HCT116 (cell line): Measurements from ENCODE around the gene PCMT1. TPM values are rescaled to one million over a fixed set of nuclear protein-coding genes. Genes with fewer than 3 reads are reported as not detected.

Experiments
- ATAC-seq: fragments of 200-7000 bp; cut with Tn5 transposase; 2 replicates; pipeline ENCODE4 v1.9.1; 2020; ENCODE audit warnings: mild to moderate bottlenecking, moderate library complexity
- BruUV-seq: library from RNA; stranded (reverse); fragments of 400-500 nt; replicated peaks from 2 replicates; lab custom pipeline; 2021; lab: Mats Ljungman, UMichigan
- CTCF ChIA-PET: fragments of 300-600 bp; sonication (Branson Sonifier 250); formaldehyde crosslinking; loops from one replicate; lab custom pipeline; 2021; ENCODE audit warnings: antibody characterized with exemption; lab: Charles Lee
- POLR2A ChIA-PET: fragments of 300-600, 350-600 bp; sonication (Branson Sonifier 250); formaldehyde crosslinking; loops from one replicate; lab custom pipeline; 2021; ENCODE audit warnings: antibody characterized with exemption; lab: Charles Lee
- RAD21 ChIA-PET, 2 experiments: fragments of 300-600 bp; sonication (Branson Sonifier 250); formaldehyde crosslinking; loops; one replicate each; lab custom pipeline; 2023; ENCODE audit warnings: low total read pairs in 2 of 2; ENCODE audit not compliant: uncharacterized antibody in 2 of 2, unreplicated experiment in 2 of 2, low non-redundant PET in 1 of 2; lab: Charles Lee
- DNase-seq: peaks from one replicate; pipeline ENCODE4 v3.0.0-alpha.2; 2010; ENCODE audit warnings: low read depth, low spot score
- H2AFZ ChIP-seq: fragments of 200-600 bp; shearing (Covaris generic), sonication (generic); 2 replicates; pipeline ENCODE4 v1.6.1; 2017; ENCODE audit warnings: low read depth, mixed run types, mixed read lengths, antibody characterized with exemption, low read length; ENCODE audit not compliant: poor library complexity, severe bottlenecking
- H3K27ac ChIP-seq: 2 replicates; pipeline ENCODE4 v1.5.1; 2012; ENCODE audit warnings: low read depth, low read length
- H3K27me3 ChIP-seq: fragments of 200-600 bp; sonication (generic); 2 replicates; pipeline ENCODE4 v1.6.1; 2016; ENCODE audit warnings: mixed run types, low read length, mixed read lengths; ENCODE audit not compliant: insufficient read depth
- H3K36me3 ChIP-seq, 2 experiments: fragments of 200-500 bp in 1 of 2; fragments of 200-600 bp in 1 of 2; sonication (Bioruptor generic) in 1 of 2; sonication (generic) in 1 of 2; 2 replicates each; pipeline versions ENCODE4 v1.5.1 to v1.6.1; 2014 to 2016; ENCODE audit warnings: low read length in 2 of 2, inconsistent platforms in 1 of 2, mixed read lengths in 1 of 2, mixed run types in 1 of 2; ENCODE audit not compliant: insufficient read depth in 2 of 2, control insufficient read depth in 1 of 2
- H3K4me1 ChIP-seq, 2 experiments: fragments of 200-600 bp in 1 of 2; sonication (generic) in 1 of 2; 2 replicates each; pipeline versions ENCODE4 v1.5.1 to v1.6.1; 2012 to 2017; ENCODE audit warnings: low read length in 2 of 2, inconsistent platforms in 1 of 2, mild to moderate bottlenecking in 1 of 2, mixed read lengths in 1 of 2, mixed run types in 1 of 2, moderate library complexity in 1 of 2; ENCODE audit not compliant: insufficient read depth in 2 of 2, control insufficient read depth in 1 of 2
- H3K4me2 ChIP-seq: fragments of 200-600 bp; sonication (generic); 2 replicates; pipeline ENCODE4 v1.6.1; 2017; ENCODE audit warnings: mixed run types, low read length, mixed read lengths
- H3K4me3 ChIP-seq, 2 experiments: fragments of 200-600 bp in 1 of 2; sonication (generic) in 1 of 2; replicated peaks in 1 of 2; 2 replicates each; pipeline ENCODE4 v1.5.1; 2011 to 2016; ENCODE audit warnings: low read length in 2 of 2, control low read depth in 1 of 2, low read depth in 1 of 2, mild to moderate bottlenecking in 1 of 2, mixed read lengths in 1 of 2, mixed run types in 1 of 2
- H3K79me2 ChIP-seq: fragments of 200-600 bp; sonication (generic); 2 replicates; pipeline ENCODE4 v1.6.1; 2017; ENCODE audit warnings: mild to moderate bottlenecking, mixed run types, low read length, moderate library complexity, mixed read lengths; ENCODE audit not compliant: insufficient read depth
- H3K9ac ChIP-seq: fragments of 200-600 bp; sonication (generic); 2 replicates; pipeline ENCODE4 v1.6.1; 2016; ENCODE audit warnings: low read length, mixed read lengths
- H3K9me2 ChIP-seq: fragments of 200-600 bp; sonication (generic), shearing (Covaris generic); 2 replicates; pipeline ENCODE4 v1.6.1; 2017; ENCODE audit warnings: mixed run types, mild to moderate bottlenecking, moderate library complexity; ENCODE audit not compliant: insufficient read depth
- H3K9me3 ChIP-seq, 2 experiments: fragments of 200-500 bp in 1 of 2; fragments of 200-600 bp in 1 of 2; sonication (Bioruptor generic) in 1 of 2; sonication (generic) in 1 of 2; 2 replicates each; pipeline ENCODE4 v1.6.1; 2014 to 2017; ENCODE audit warnings: low read length in 2 of 2, mixed read lengths in 2 of 2, inconsistent platforms in 1 of 2, low read depth in 1 of 2, mild to moderate bottlenecking in 1 of 2, mixed run types in 1 of 2, moderate library complexity in 1 of 2; ENCODE audit not compliant: control insufficient read depth in 1 of 2, insufficient read depth in 1 of 2
- H4K20me1 ChIP-seq: fragments of 200-600 bp; sonication (generic), shearing (Covaris generic); 2 replicates; pipeline ENCODE4 v1.6.1; 2017; ENCODE audit warnings: mixed run types, mild to moderate bottlenecking, moderate library complexity; ENCODE audit not compliant: insufficient read depth
- ATF3 ChIP-seq: IDR thresholded peaks from 2 replicates; pipeline ENCODE4 v1.6.1; 2012
- CBX3 ChIP-seq: IDR thresholded peaks from 2 replicates; pipeline ENCODE4 v1.6.1; 2012; ENCODE audit warnings: low read depth
- CEBPB ChIP-seq: IDR thresholded peaks from 2 replicates; pipeline ENCODE4 v1.6.1; 2012; ENCODE audit warnings: low read depth
- CTCF ChIP-seq, 3 experiments: fragments of 200-600 bp in 1 of 3; sonication (generic) in 1 of 3; IDR thresholded peaks in 2 of 3; conservative IDR thresholded peaks in 1 of 3; 2 replicates each; pipeline ENCODE4 v1.5.1; 2012 to 2017; ENCODE audit warnings: low read depth in 2 of 3, low read length in 2 of 3, antibody characterized with exemption in 1 of 3, borderline replicate concordance in 1 of 3, control low read depth in 1 of 3, mild to moderate bottlenecking in 1 of 3, mixed read lengths in 1 of 3, mixed run types in 1 of 3, moderate library complexity in 1 of 3; ENCODE audit not compliant: insufficient read depth in 1 of 3
- EGR1 ChIP-seq: IDR thresholded peaks from 2 replicates; pipeline ENCODE4 v1.6.1; 2012; ENCODE audit warnings: low read depth
- EZH2 ChIP-seq: fragments of 200-600 bp; sonication (generic); IDR thresholded peaks from 2 replicates; pipeline ENCODE4 v1.6.1; 2017; ENCODE audit warnings: antibody characterized with exemption, mixed run types
- EZH2phosphoT487 ChIP-seq: fragments of 200-600 bp; IDR thresholded peaks from 2 replicates; pipeline ENCODE4 v1.6.1; 2018; ENCODE audit warnings: antibody characterized with exemption, borderline replicate concordance
- FOSL1 ChIP-seq: IDR thresholded peaks from 2 replicates; pipeline ENCODE4 v1.6.1; 2012; ENCODE audit warnings: low read depth
- JUND ChIP-seq: IDR thresholded peaks from 2 replicates; pipeline ENCODE4 v1.6.1; 2012
- POLR2A ChIP-seq: IDR thresholded peaks from 2 replicates; pipeline ENCODE4 v1.7.0; 2011; ENCODE audit warnings: borderline replicate concordance; ENCODE audit not compliant: insufficient read depth, insufficient read length; ENCODE audit errors: extremely low read depth
- RAD21 ChIP-seq: IDR thresholded peaks from 2 replicates; pipeline ENCODE4 v1.6.1; 2012; ENCODE audit warnings: low read depth, mild to moderate bottlenecking
- REST ChIP-seq: IDR thresholded peaks from 2 replicates; pipeline ENCODE4 v1.6.1; 2012; ENCODE audit warnings: low read depth
- SIN3A ChIP-seq: IDR thresholded peaks from 2 replicates; pipeline ENCODE4 v1.6.1; 2012; ENCODE audit warnings: low read depth
- SP1 ChIP-seq: IDR thresholded peaks from 2 replicates; pipeline ENCODE4 v1.6.1; 2012; ENCODE audit warnings: low read depth
- SRF ChIP-seq: IDR thresholded peaks from 2 replicates; pipeline ENCODE4 v1.6.1; 2012; ENCODE audit warnings: low read depth
- TCF7L2 ChIP-seq: IDR thresholded peaks from 2 replicates; pipeline ENCODE4 v1.7.0; 2011; ENCODE audit warnings: borderline replicate concordance, inconsistent platforms; ENCODE audit not compliant: insufficient read depth, insufficient read length; ENCODE audit errors: extremely low read depth
- YY1 ChIP-seq: IDR thresholded peaks from 2 replicates; pipeline ENCODE4 v1.6.1; 2011; ENCODE audit warnings: low read length, low read depth, moderate library complexity, mild to moderate bottlenecking; ENCODE audit not compliant: insufficient replicate concordance; ENCODE audit errors: extremely low read depth
- ZNF274 ChIP-seq: fragments of 200-500 bp; sonication (Bioruptor generic); IDR thresholded peaks from 2 replicates; pipeline ENCODE4 v1.6.1; 2014; ENCODE audit warnings: mild to moderate bottlenecking, low read depth, low read length, inconsistent platforms
- intact Hi-C: fragments of 100-400 bp; cut with micrococcal nuclease; formaldehyde crosslinking; loops from 2 replicates; pipeline ENCODE4 v1.10.0; 2022
- total RNA-seq: library from RNA; stranded (reverse); gene quantifications from one replicate; pipeline ENCODE4 v1.2.1, GENCODE V29; 2021; ENCODE audit not compliant: unreplicated experiment

Gene PCMT1
- total RNA-seq, 1 experiment from 2014 or later = 86.9 TPM

GRCh38 chr6:149815788-149816187 is 66.2 kb downstream of the PCMT1 start:
- Histone ChIP-seq H3K9me2 (no peaks in the 10 kb centered on the region), H3K27ac (no peak overlapping the region), H3K9me3 (no peaks in the 10 kb centered on the region), H3K36me3 (peaks cover 1 to 3% of the 10 kb centered on the region in 2 experiments; a peak in 2 of 4 replicates), H2AFZ (no peak overlapping the region), H4K20me1 (no peaks in the 10 kb centered on the region), H3K4me3 (no peak overlapping the region), H3K4me1 (no peaks in the 10 kb centered on the region), H3K4me2 (no peak overlapping the region), H3K79me2 (no peaks in the 10 kb centered on the region), H3K27me3 (no peaks in the 10 kb centered on the region), H3K9ac (no peak overlapping the region)
- no peak for ATAC-seq
- ChIA-PET CTCF (no interaction called here), POLR2A (no interaction called here), RAD21 (interaction anchor here in 1 of 2 experiments (0.7 kb wide), 1 partner anchor 62 kb away, joined by 3 read pairs; no protein-coding TSS in a partner anchor)
- intact Hi-C loops = no loop called here
- TF ChIP-seq EGR1 (no peak), CTCF (IDR thresholded peaks at IDR 0.05 in 2 of 3, conservative IDR thresholded peaks at IDR 0.05 in 1 of 3; ENCODE audit: borderline replicate concordance in 1 of 3, insufficient read depth in 1 of 3, low read depth in 2 of 3, low read length in 2 of 3) (no peak), ATF3 (no peak), FOSL1 (no peak), EZH2phosphoT487 (no peak), CEBPB (no peak), TCF7L2 (no peak), SP1 (no peak), JUND (no peak), REST (no peak), SIN3A (no peak), CBX3 (no peak), EZH2 (no peak), SRF (no peak), POLR2A (no peak), ZNF274 (no peak), RAD21 (no peak), YY1 (no peak)
- DNase-seq = no peak
- BruUV-seq = no TSS peak
